Measurements from ENCODE around the gene RNF144B. TPM values are rescaled to one million over a fixed set of nuclear protein-coding genes. Genes with fewer than 3 reads are reported as not detected.

The RNF144B gene
- total and polyA plus RNA-seq, 2 of the 8 experiments (the other 6 are each of a cell fraction or from before 2014, with no cell fraction given), result 1.8 to 11.2 TPM

GRCh38 chr6:18451756-18452155 is 64.6 kb downstream of the RNF144B start:
- no peak overlapping the region for H3K23ac ChIP-seq (ENCODE audit: insufficient read length)
- WGBS, 2 experiments (ENCODE audit: extremely low coverage in 1 of 2, insufficient coverage in 1 of 2, insufficient read length in 1 of 2, insufficient replicate concordance in 2 of 2, low coverage in 1 of 2, low lambda C conversion rate in 2 of 2, missing lambda C conversion rate in 1 of 2), result 93% methylated on average over 2 of the region's 2 CpGs; no CpG with 5 or more reads in 1 of the 2 experiments
- TF ChIP-seq POLR2AphosphoS5 (IDR thresholded peaks at IDR 0.05; ENCODE audit: low read depth, low read length) (no peak), RBBP5 (IDR thresholded peaks at IDR 0.05; ENCODE audit: borderline replicate concordance, low read depth, low read length) (no peak), CHD2 (IDR thresholded peaks at IDR 0.05; ENCODE audit: low read length) (no peak), TEAD4 (IDR thresholded peaks at IDR 0.05; ENCODE audit: low read depth, low read length) (no peak), SUZ12 (IDR thresholded peaks at IDR 0.05; ENCODE audit: low read length) (no peak), HDAC2 (IDR thresholded peaks at IDR 0.05; ENCODE audit: borderline replicate concordance in 1 of 2, low read depth in 2 of 2, low read length in 2 of 2) (no peak), JUND (IDR thresholded peaks at IDR 0.05; ENCODE audit: low read length) (no peak), NANOG (IDR thresholded peaks at IDR 0.05; ENCODE audit: insufficient read depth, low read depth, low read length, poor library complexity, severe bottlenecking) (no peak), RXRA (IDR thresholded peaks at IDR 0.05; ENCODE audit: insufficient read depth, low read depth, low read length) (no peak), TAF7 (optimal IDR thresholded peaks at IDR 0.05; ENCODE audit: borderline replicate concordance, low read depth, low read length) (no peak)
- TF ChIP-seq, protein P1, sequence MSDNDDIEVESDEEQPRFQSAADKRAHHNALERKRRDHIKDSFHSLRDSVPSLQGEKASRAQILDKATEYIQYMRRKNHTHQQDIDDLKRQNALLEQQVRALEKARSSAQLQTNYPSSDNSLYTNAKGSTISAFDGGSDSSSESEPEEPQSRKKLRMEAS (IDR thresholded peaks at IDR 0.05), result no peak
- H3K4me3 ChIP-seq (ENCODE audit: extremely low read depth in 1 of 4, insufficient read depth in 2 of 4, low read depth in 3 of 4, low read length in 4 of 4), result no peak overlapping the region
- no peak overlapping the region for H2BK12ac ChIP-seq (ENCODE audit: low read depth, low read length)
- H3K4me2 ChIP-seq (ENCODE audit: insufficient read depth in 1 of 2, low read depth in 2 of 2, low read length in 2 of 2), result no peak overlapping the region
- DNase-seq (ENCODE audit: low read depth in 1 of 2, low spot score in 2 of 2) (no peak), FAIRE-seq (no peak)
- H2BK120ac ChIP-seq (replicated peaks; ENCODE audit: low read depth, low read length), result no peak overlapping the region
- no peak overlapping the region for H3K4ac ChIP-seq (replicated peaks; ENCODE audit: insufficient read length, low read depth, low read length)
- H3K4me1 ChIP-seq (replicated peaks in 1 of 4; ENCODE audit: control insufficient read depth in 3 of 4, insufficient read depth in 4 of 4, low read length in 3 of 4), result no peaks in the 10 kb centered on the region
- H3K27ac ChIP-seq (ENCODE audit: low read depth, low read length), result no peak overlapping the region
- CTCF ChIA-PET (ENCODE audit: partially characterized antibody), result no interaction called here
- H3K79me1 ChIP-seq (ENCODE audit: low read depth, low read length), result no peaks in the 10 kb centered on the region
- no peak overlapping the region for H2BK5ac ChIP-seq (ENCODE audit: low read depth, low read length)
- no peaks in the 10 kb centered on the region; the same call in 1 of the 2 replicates for H3K23me2 ChIP-seq (ENCODE audit: low read depth, low read length)
- no peak overlapping the region for H4K91ac ChIP-seq (replicated peaks; ENCODE audit: insufficient read length, low read length)
- no peak overlapping the region for H4K8ac ChIP-seq (ENCODE audit: extremely low read depth, insufficient read depth, low read length)
- POLR2A ChIA-PET (ENCODE audit: partially characterized antibody), result no interaction called here
- no peak overlapping the region for H3K18ac ChIP-seq (ENCODE audit: extremely low read depth, low read length)
- H3K27me3 ChIP-seq (replicated peaks in 1 of 4; ENCODE audit: control insufficient read depth in 3 of 4, extremely low read depth in 1 of 4, insufficient read depth in 3 of 4, low read length in 3 of 4), result no peaks in the 10 kb centered on the region
- no peak overlapping the region for H2BK15ac ChIP-seq (ENCODE audit: low read length)
- no peak overlapping the region for H4K5ac ChIP-seq (ENCODE audit: insufficient read length, low read depth, low read length)
- H2BK20ac ChIP-seq (ENCODE audit: low read length), result no peak overlapping the region
- no peaks in the 10 kb centered on the region for H3K9me3 ChIP-seq (ENCODE audit: insufficient read depth in 2 of 2, low read depth in 1 of 2, low read length in 1 of 2)
- no peaks in the 10 kb centered on the region for H3K79me2 ChIP-seq (ENCODE audit: control insufficient read depth in 1 of 2, insufficient read depth in 2 of 2, low read length in 2 of 2)
- H3K36me3 ChIP-seq (ENCODE audit: control insufficient read depth in 2 of 4, insufficient read depth in 4 of 4, low read length in 3 of 4), result no peaks in the 10 kb centered on the region
- no peak overlapping the region for H2AFZ ChIP-seq (ENCODE audit: low read length)
- H3K9ac ChIP-seq (replicated peaks in 1 of 4; ENCODE audit: extremely low read depth in 1 of 4, low read depth in 3 of 4, low read length in 3 of 4), result no peak overlapping the region
- H4K20me1 ChIP-seq (replicated peaks in 1 of 2; ENCODE audit: control insufficient read depth in 1 of 2, insufficient read depth in 2 of 2, low read length in 2 of 2), result no peaks in the 10 kb centered on the region
- no peak overlapping the region for H2AK5ac ChIP-seq (ENCODE audit: low read depth, low read length)
- no peak overlapping the region for H3K56ac ChIP-seq (replicated peaks; ENCODE audit: insufficient read length, low read depth, low read length)
- no peak overlapping the region for H3K14ac ChIP-seq (ENCODE audit: insufficient read length)

Data from H1 (cell line).